Measurements from ENCODE around the gene JAGN1. TPM values are rescaled to one million over a fixed set of nuclear protein-coding genes. Genes with fewer than 3 reads are reported as not detected.

JAGN1 gene
- total RNA-seq, 4 donors from 2014 or later = 29.5 to 71.3 (median 49.8) TPM

DNA sequence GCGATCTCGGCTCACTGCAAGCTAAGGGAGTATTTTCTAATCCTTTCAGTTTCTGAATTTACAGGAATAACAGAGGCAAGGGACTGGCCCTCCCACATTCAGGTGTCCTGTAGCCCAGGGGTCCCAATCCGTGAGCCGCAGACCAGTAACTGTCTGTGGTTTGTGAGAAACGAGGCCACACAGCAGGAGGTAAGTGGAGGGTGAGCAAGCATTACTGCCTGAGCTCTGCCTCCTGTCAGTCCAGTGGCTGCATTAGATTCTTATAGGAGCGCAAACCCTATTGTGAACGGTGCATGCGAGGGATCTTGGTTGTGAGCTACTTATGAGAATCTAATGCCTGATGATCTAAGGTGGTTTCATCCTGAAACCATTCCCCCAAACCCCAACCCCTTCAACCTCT is 21.5 kb downstream of the JAGN1 start:
- Histone ChIP-seq H3K27me3 (no peaks in the 10 kb centered on the region), H3K36me3 (peaks cover 33% of the 10 kb centered on the region), H3K27ac (no peak overlapping the region), H3K4me1 (peaks cover 57% of the 10 kb centered on the region), H3K9me3 (no peaks in the 10 kb centered on the region), H3K4me3 (no peak overlapping the region)
- no peak for DNase-seq (ENCODE audit: low spot score in 2 of 2)
- WGBS = 68% methylated on average over 8 of the region's 8 CpGs
- TF ChIP-seq POLR2A (IDR thresholded peaks at IDR 0.05) = no peak
- TF ChIP-seq POLR2AphosphoS5 (IDR thresholded peaks at IDR 0.05) = no peak
- TF ChIP-seq, protein P1, sequence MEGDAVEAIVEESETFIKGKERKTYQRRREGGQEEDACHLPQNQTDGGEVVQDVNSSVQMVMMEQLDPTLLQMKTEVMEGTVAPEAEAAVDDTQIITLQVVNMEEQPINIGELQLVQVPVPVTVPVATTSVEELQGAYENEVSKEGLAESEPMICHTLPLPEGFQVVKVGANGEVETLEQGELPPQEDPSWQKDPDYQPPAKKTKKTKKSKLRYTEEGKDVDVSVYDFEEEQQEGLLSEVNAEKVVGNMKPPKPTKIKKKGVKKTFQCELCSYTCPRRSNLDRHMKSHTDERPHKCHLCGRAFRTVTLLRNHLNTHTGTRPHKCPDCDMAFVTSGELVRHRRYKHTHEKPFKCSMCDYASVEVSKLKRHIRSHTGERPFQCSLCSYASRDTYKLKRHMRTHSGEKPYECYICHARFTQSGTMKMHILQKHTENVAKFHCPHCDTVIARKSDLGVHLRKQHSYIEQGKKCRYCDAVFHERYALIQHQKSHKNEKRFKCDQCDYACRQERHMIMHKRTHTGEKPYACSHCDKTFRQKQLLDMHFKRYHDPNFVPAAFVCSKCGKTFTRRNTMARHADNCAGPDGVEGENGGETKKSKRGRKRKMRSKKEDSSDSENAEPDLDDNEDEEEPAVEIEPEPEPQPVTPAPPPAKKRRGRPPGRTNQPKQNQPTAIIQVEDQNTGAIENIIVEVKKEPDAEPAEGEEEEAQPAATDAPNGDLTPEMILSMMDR (IDR thresholded peaks at IDR 0.05) = no peak
- TF ChIP-seq EP300 (IDR thresholded peaks at IDR 0.05) = no peak

DNA sequence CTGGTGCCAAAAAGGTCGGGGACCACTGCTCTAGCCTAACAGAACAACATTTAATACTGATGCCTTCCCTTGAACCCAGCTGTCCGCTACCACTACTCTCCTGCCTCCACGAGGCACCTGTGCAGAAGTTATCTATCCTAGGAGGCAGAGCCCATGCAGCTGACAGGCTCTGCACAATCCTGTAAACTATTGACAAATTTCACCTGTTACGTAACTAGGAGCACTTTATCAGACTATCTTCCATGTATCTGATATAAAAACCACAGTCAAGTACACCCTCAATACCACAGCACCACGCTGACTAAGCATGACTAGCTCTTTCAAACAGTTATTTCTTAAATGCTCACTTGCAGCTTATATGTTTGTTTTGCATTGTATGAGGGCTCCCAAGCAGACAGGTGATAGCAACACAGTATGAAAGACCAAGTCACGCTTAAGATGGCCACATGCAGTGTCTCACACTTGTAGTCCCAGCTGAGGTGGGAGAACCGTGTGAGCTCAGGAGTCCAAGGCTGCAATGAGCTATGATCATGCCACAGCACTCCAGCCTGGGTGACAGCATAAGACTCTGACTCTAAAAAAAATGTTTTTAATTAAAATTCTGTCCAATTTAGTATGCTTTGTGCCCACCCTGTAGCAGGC is 22.0 kb downstream of the JAGN1 start:
- Histone ChIP-seq H3K36me3 (peaks cover 31% of the 10 kb centered on the region), H3K4me1 (peaks cover 62% of the 10 kb centered on the region), H3K27ac (no peak overlapping the region), H3K9me3 (no peaks in the 10 kb centered on the region), H3K27me3 (no peaks in the 10 kb centered on the region), H3K4me3 (no peak overlapping the region)
- WGBS = 83% methylated on average over 7 of the region's 7 CpGs
- TF ChIP-seq POLR2AphosphoS5 (IDR thresholded peaks at IDR 0.05) = no peak
- no peak for TF ChIP-seq POLR2A (IDR thresholded peaks at IDR 0.05)
- no peak for TF ChIP-seq EP300 (IDR thresholded peaks at IDR 0.05)
- TF ChIP-seq, protein P1 (IDR thresholded peaks at IDR 0.05) = no peak
- DNase-seq (ENCODE audit: low spot score in 2 of 2) = no peak

DNA sequence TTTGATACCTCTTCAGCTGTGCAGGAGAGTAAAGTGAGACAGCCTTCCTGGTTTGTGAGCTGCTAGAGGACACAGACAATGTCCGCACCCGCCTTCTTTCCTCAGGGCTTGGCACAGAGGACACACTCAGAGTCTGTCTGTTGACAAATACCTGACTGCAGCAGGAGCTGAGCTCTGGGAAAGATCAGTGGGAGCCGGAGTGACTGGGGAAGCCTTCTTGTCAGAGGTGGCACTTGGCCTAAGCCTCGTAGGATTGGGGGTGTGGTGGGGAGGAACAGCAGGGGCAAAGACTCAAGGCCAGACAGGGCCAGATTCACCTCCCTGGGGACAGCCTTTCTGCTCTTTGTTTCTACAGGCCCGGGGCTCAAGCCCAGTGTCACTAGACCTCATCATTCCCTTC is 23.2 kb downstream of the JAGN1 start:
- Histone ChIP-seq H3K4me1 (peaks cover 66% of the 10 kb centered on the region), H3K27me3 (no peaks in the 10 kb centered on the region), H3K27ac (peak overlapping the region; percentile 92), H3K36me3 (peaks cover 26% of the 10 kb centered on the region), H3K9me3 (no peaks in the 10 kb centered on the region), H3K4me3 (no peak overlapping the region)
- DNase-seq (ENCODE audit: low spot score in 2 of 2) = peak; percentile 75 to 84
- WGBS = 55% methylated on average over 5 of the region's 5 CpGs
- no peak for TF ChIP-seq POLR2AphosphoS5 (IDR thresholded peaks at IDR 0.05)
- no peak for TF ChIP-seq EP300 (IDR thresholded peaks at IDR 0.05)
- TF ChIP-seq, protein P1 (IDR thresholded peaks at IDR 0.05) = no peak
- no peak for TF ChIP-seq POLR2A (IDR thresholded peaks at IDR 0.05)

DNA sequence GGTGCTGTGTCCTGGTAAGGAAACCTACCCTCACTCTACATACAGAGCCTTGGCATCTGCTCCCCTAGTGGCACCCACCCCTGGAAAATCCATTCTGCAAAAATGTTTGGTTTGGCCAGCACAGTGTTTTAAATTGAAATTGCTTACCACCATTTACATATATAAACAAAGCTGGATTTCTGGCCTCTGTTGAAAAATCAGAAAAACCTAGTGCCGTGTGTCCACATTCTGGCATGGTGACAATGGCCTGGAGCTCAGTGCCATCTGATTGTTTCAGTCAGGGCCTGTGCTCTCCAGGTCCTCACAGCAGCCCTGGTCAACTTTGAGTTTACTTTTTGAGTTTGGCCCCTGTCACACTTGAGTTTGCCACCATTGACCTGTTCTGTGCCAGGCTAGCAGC is 23.6 kb downstream of the JAGN1 start:
- TF ChIP-seq POLR2AphosphoS5 (IDR thresholded peaks at IDR 0.05) = no peak
- TF ChIP-seq, protein P1 (IDR thresholded peaks at IDR 0.05) = no peak
- no peak for TF ChIP-seq EP300 (IDR thresholded peaks at IDR 0.05)
- TF ChIP-seq POLR2A (IDR thresholded peaks at IDR 0.05) = no peak
- DNase-seq (ENCODE audit: low spot score in 2 of 2) = no peak
- Histone ChIP-seq H3K9me3 (no peaks in the 10 kb centered on the region), H3K4me3 (no peak overlapping the region), H3K4me1 (peaks cover 63% of the 10 kb centered on the region), H3K27ac (peak overlapping the region; percentile 92), H3K36me3 (peaks cover 22% of the 10 kb centered on the region), H3K27me3 (no peaks in the 10 kb centered on the region)
- WGBS = no CpG with 5 or more reads among the region's 1 CpG

DNA sequence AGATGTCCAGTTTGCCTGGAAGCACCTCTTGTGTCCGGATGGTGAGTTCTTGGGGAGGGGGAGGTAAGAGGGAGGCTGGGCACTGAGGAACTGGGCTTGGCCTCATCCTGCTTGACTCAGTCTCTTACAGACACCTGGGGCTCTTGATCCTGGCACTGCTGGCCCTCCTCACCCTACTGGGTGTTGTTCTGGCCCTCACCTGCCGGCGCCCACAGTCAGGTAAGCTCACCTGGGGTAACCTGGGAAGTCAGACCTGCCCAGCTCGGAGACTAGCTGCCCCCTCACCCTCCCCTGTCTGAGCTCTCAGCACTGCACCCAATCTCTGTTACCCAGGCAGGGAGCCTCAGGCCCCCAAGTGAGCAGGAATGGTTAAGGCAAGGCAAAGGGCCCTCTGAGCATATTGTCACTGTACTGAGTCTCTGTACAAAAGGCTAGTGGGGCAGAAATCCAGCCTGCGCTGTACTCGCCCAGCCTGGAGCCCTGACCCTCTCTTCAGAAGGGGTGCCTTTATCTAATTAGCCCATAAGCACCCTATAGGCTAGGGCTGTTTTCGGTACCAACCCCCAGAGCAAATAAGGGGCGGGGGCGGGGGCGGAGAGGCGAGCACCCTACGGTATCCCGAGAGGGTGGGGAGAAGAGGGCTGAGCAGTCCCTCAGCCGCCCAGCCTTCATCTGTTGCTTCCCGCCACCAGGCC is 24.3 kb downstream of the JAGN1 start:
- Histone ChIP-seq H3K9me3 (no peaks in the 10 kb centered on the region), H3K27ac (peak overlapping the region; percentile 92), H3K36me3 (peaks cover 17% of the 10 kb centered on the region), H3K4me3 (peak overlapping the region; percentile 62), H3K4me1 (peaks cover 63% of the 10 kb centered on the region), H3K27me3 (no peaks in the 10 kb centered on the region)
- DNase-seq (ENCODE audit: low spot score in 2 of 2) = no peak
- TF ChIP-seq EP300 (IDR thresholded peaks at IDR 0.05) (no peak), POLR2AphosphoS5 (IDR thresholded peaks at IDR 0.05) (no peak), POLR2A (IDR thresholded peaks at IDR 0.05) (no peak)
- TF ChIP-seq, protein P1 (IDR thresholded peaks at IDR 0.05) = no peak
- WGBS = 34% methylated on average over 6 of the region's 15 CpGs

Data from suprapubic skin (tissue), 4 donors.